K562 (cell line): ENCODE results near the gene PPP1R12B. TPM values are rescaled to one million over a fixed set of nuclear protein-coding genes. Genes with fewer than 3 reads are reported as not detected.

ENCODE experiments used
- ATAC-seq: fragments of 200-7000 bp; cut with Tn5 transposase; 3 replicates; pipeline ENCODE4 v1.9.1; 2020; ENCODE audit warnings: moderate library complexity
- BruUV-seq: library from RNA; stranded (reverse); fragments of 400-500 nt; replicated peaks from 2 replicates; lab custom pipeline; 2021; lab: Mats Ljungman, UMichigan
- CTCF ChIA-PET: fragments of 300-600 bp; formaldehyde crosslinking; extraction: SDS; loops from one replicate; lab custom pipeline; 2021; ENCODE audit warnings: low intra/inter-chr PET ratio; lab: Yijun Ruan, JAX
- POLR2A ChIA-PET: fragments of 300-600, 350-650 bp; sonication (Branson Sonifier 250); formaldehyde crosslinking; extraction: SDS; loops from one replicate; lab custom pipeline; 2021; ENCODE audit warnings: antibody characterized with exemption, inconsistent platforms; lab: Yijun Ruan, JAX
- DNase-seq, 4 experiments: peaks; one replicate each; pipeline versions ENCODE4 v3.0.0 to v3.0.0-alpha.2; 2011 to 2018; ENCODE audit warnings: low spot score in 3 of 4, mixed read lengths in 3 of 4; ENCODE audit errors: extremely low read depth in 1 of 4
- FAIRE-seq: peaks from 2 replicates; lab custom pipeline; 2011; peaks lifted over from hg19 to GRCh38; lab: Jason Lieb, UNC
- H2AFZ ChIP-seq: 2 replicates; pipeline ENCODE4 v1.6.0; 2011; ENCODE audit warnings: low read depth, low read length, control low read depth, inconsistent platforms
- H3K27ac ChIP-seq: fragments of 200-600 bp; 3 replicates; pipeline ENCODE4 v1.8.0; 2011; ENCODE audit warnings: low read depth, mild to moderate bottlenecking, control low read depth, inconsistent platforms, low read length, moderate library complexity, mixed read lengths; ENCODE audit errors: extremely low read depth
- H3K27me3 ChIP-seq, 2 experiments: fragments of 300-600 bp in 1 of 2; 2 replicates in 1 of 2; 3 replicates in 1 of 2; pipeline versions ENCODE4 v1.6.0 to v1.8.0; 2011; ENCODE audit warnings: inconsistent platforms in 2 of 2, low read length in 2 of 2, mild to moderate bottlenecking in 1 of 2, mixed read lengths in 1 of 2, moderate library complexity in 1 of 2; ENCODE audit not compliant: control insufficient read depth in 2 of 2, insufficient read depth in 2 of 2
- H3K36me3 ChIP-seq: fragments of 300-600 bp; 3 replicates; pipeline ENCODE4 v1.8.0; 2011; ENCODE audit warnings: mild to moderate bottlenecking, low read length, inconsistent platforms; ENCODE audit not compliant: control insufficient read depth, insufficient read depth
- H3K4me1 ChIP-seq, 2 experiments: fragments of 200-600 bp in 1 of 2; replicated peaks in 1 of 2; 2 replicates in 1 of 2; 3 replicates in 1 of 2; pipeline versions ENCODE4 v1.5.1 to v1.8.0; 2011; ENCODE audit warnings: inconsistent platforms in 2 of 2, low read length in 2 of 2, mild to moderate bottlenecking in 1 of 2, mixed read lengths in 1 of 2, moderate library complexity in 1 of 2; ENCODE audit not compliant: control insufficient read depth in 2 of 2, insufficient read depth in 2 of 2
- H3K4me2 ChIP-seq: 2 replicates; pipeline ENCODE4 v1.6.1; 2011; ENCODE audit warnings: low read length, control low read depth, inconsistent platforms, mixed read lengths; ENCODE audit not compliant: insufficient read depth
- H3K4me3 ChIP-seq: fragments of 200-600 bp; sonication (generic), shearing (Covaris generic); 2 replicates; pipeline ENCODE4 v1.5.1; 2016; ENCODE audit warnings: control low read depth, inconsistent platforms
- H3K79me2 ChIP-seq: fragments of 200-600 bp; 3 replicates; pipeline ENCODE4 v1.8.0; 2011; ENCODE audit warnings: low read length, inconsistent platforms; ENCODE audit not compliant: control insufficient read depth, insufficient read depth
- H3K9ac ChIP-seq, 2 experiments: 2 replicates each; pipeline versions ENCODE4 v1.6.0 to v1.6.1; 2011; ENCODE audit warnings: low read depth in 2 of 2, low read length in 2 of 2, control low read depth in 1 of 2, inconsistent platforms in 1 of 2, mild to moderate bottlenecking in 1 of 2, mixed read lengths in 1 of 2; ENCODE audit not compliant: insufficient read depth in 1 of 2
- H3K9me1 ChIP-seq: one replicate; pipeline ENCODE4 v1.6.0; 2011; ENCODE audit warnings: inconsistent platforms, mild to moderate bottlenecking, low read length, moderate library complexity; ENCODE audit not compliant: control insufficient read depth, insufficient read depth
- H3K9me3 ChIP-seq: replicated peaks from 2 replicates; pipeline ENCODE4 v1.5.1; 2011; ENCODE audit warnings: low read depth, low read length, inconsistent platforms; ENCODE audit not compliant: control insufficient read depth, insufficient read depth
- H4K20me1 ChIP-seq: replicated peaks from 2 replicates; pipeline ENCODE4 v1.6.1; 2011; ENCODE audit warnings: low read length, inconsistent platforms, mixed read lengths; ENCODE audit not compliant: control insufficient read depth, insufficient read depth
- ARNT ChIP-seq, 2 experiments: fragments of 450-650 bp; IDR thresholded peaks; 2 replicates each; pipeline ENCODE4 v1.6.1; 2016; ENCODE audit warnings: mild to moderate bottlenecking in 1 of 2
- CTBP1 ChIP-seq: fragments of 450-650 bp; IDR thresholded peaks from 2 replicates; pipeline ENCODE4 v1.6.1; 2016; ENCODE audit warnings: borderline replicate concordance
- EP300 ChIP-seq: IDR thresholded peaks from 2 replicates; pipeline ENCODE4 v1.6.1; 2012; ENCODE audit warnings: low read length, improper control_type of control experiment
- FOXJ2 ChIP-seq: fragments of 200-800 bp; sonication (Bioruptor generic); IDR thresholded peaks from 2 replicates; pipeline ENCODE4 v1.6.1; 2016; ENCODE audit warnings: missing genetic modification characterization, missing compliant biosample characterization
- RBM39 ChIP-seq: fragments of 200-400 bp; formaldehyde crosslinking; optimal IDR thresholded peaks from 2 replicates; pipeline ENCODE3; 2018; ENCODE audit warnings: low read depth, low read length
- SOX6 ChIP-seq: fragments of 450-650 bp; IDR thresholded peaks from 2 replicates; pipeline ENCODE4 v1.6.1; 2014; ENCODE audit warnings: mild to moderate bottlenecking
- ZNF212 ChIP-seq: fragments of 450-650 bp; formaldehyde crosslinking; IDR thresholded peaks from 2 replicates; pipeline ENCODE4 v1.4.0; 2020; ENCODE audit warnings: mild to moderate bottlenecking
- ZNF76 ChIP-seq: fragments of 250-450 bp; sonication (Bioruptor Pico); IDR thresholded peaks from 2 replicates; pipeline ENCODE4 v1.4.0; 2020; ENCODE audit warnings: mild to moderate bottlenecking, moderate library complexity, borderline replicate concordance
- WGBS: fragments of 100-300 bp; shearing (Covaris generic); methylation state at CpG from one replicate; pipeline ENCODE4 v1.1.6; 2016; ENCODE audit warnings: low coverage, mixed read lengths; ENCODE audit not compliant: insufficient coverage; ENCODE audit errors: missing lambda C conversion rate; 5-methylcytosine and 5-hydroxymethylcytosine counted together
- in situ Hi-C: fragments of 300-500 bp; cut with MboI; formaldehyde crosslinking; loops from 4 replicates; pipeline ENCODE4 v1.15.0; 2018; ENCODE audit warnings: inconsistent platforms, mixed read lengths
- intact Hi-C: fragments of 100-400 bp; cut with micrococcal nuclease; formaldehyde crosslinking; loops from 2 replicates; pipeline ENCODE4 v1.14.2; 2022
- polyA plus RNA-seq, 8 experiments: library from polyadenylated mRNA; depleted of rRNA in 4 of 8; stranded (reverse) in 5 of 8; unstranded in 3 of 8; fragments of >200 nt; fragmentation: Nextera tagmentation in 2 of 8; fragmentation: Illumina TruSeq in 1 of 8; extraction: Ambion mirVana in 2 of 8; extraction: Trizol in 1 of 8; gene quantifications; 2 replicates each; pipeline versions ENCODE4 v1.2.1 to v1.2.3, GENCODE V29; 2011 to 2014; ENCODE audit warnings: inconsistent platforms in 1 of 8, missing spikeins in 1 of 8
- total RNA-seq, 7 experiments: library from RNA; depleted of rRNA in 6 of 7; stranded (reverse); fragments of >200 nt in 6 of 7; fragmentation: Illumina TruSeq in 2 of 7; extraction: Trizol in 2 of 7; gene quantifications; 2 replicates each; pipeline versions ENCODE4 v1.2.1 to v1.2.3, GENCODE V29; 2011 to 2021; ENCODE audit warnings: low replicate concordance in 1 of 7
- TF ChIP-seq, protein P1 (sequence below): sonication (generic); IDR thresholded peaks from 2 replicates; pipeline ENCODE4 v1.6.1; 2016
- TF ChIP-seq, protein P2 (sequence below): fragments of 200-800 bp; sonication (Bioruptor generic); IDR thresholded peaks from 2 replicates; pipeline ENCODE4 v1.6.1; 2017; ENCODE audit warnings: missing genetic modification characterization, missing compliant biosample characterization

Gene PPP1R12B
- total and polyA plus RNA-seq, 9 of the 15 experiments (the other 6 are each of a cell fraction or from before 2014, with no cell fraction given): 0.73 to 16.9 (median 13.6) TPM

DNA sequence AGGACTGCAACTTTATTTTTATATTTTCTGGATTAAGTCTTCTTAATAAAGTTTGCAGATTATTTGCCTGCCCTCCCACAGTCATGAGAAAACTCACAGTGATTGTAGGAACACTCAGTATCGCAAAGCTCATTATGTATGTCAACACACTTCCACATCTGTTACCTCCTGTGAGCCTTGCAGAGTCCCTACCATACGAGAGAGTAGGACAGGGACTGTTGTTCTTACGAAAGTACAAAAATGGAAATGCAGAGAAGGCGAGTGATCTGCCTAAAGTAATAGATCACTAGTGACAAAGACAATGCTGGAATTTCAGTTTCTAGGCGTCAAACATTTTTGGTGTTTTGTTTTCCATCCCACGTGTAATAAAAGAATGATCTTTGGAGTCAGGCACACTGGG is 230.1 kb downstream of the PPP1R12B start:
- Histone ChIP-seq H4K20me1 (no peaks in the 10 kb centered on the region), H3K4me2 (no peak overlapping the region), H2AFZ (no peak overlapping the region), H3K4me1 (peaks cover 0 to 10% of the 10 kb centered on the region in 2 experiments; a peak in 2 of 5 replicates), H3K36me3 (peaks cover 14% of the 10 kb centered on the region; the same call in 1 of the 3 replicates), H3K9me1 (no peaks in the 10 kb centered on the region), H3K9ac (no peak overlapping the region), H3K9me3 (no peaks in the 10 kb centered on the region), H3K79me2 (no peaks in the 10 kb centered on the region), H3K4me3 (no peak overlapping the region), H3K27me3 (no peaks in the 10 kb centered on the region), H3K27ac (no peak overlapping the region)
- 71% methylated on average over 6 of the region's 6 CpGs for WGBS
- ChIA-PET POLR2A (interaction anchor here (0.9 kb wide), 1 partner anchor 9 kb away, joined by 3 read pairs; no protein-coding TSS in a partner anchor), CTCF (no interaction called here)
- no peak for FAIRE-seq
- intact Hi-C loops: loop anchor here (5.0 kb wide), 1 partner anchor 139 kb away; no protein-coding TSS in a partner anchor
- no peak for ATAC-seq
- TF ChIP-seq ARNT (IDR thresholded peaks at IDR 0.05): no peak
- TF ChIP-seq ZNF212 (CRISPR knock-in tag): no peak
- TF ChIP-seq CTBP1: no peak
- TF ChIP-seq SOX6: no peak
- TF ChIP-seq EP300: no peak
- TF ChIP-seq, protein P1, sequence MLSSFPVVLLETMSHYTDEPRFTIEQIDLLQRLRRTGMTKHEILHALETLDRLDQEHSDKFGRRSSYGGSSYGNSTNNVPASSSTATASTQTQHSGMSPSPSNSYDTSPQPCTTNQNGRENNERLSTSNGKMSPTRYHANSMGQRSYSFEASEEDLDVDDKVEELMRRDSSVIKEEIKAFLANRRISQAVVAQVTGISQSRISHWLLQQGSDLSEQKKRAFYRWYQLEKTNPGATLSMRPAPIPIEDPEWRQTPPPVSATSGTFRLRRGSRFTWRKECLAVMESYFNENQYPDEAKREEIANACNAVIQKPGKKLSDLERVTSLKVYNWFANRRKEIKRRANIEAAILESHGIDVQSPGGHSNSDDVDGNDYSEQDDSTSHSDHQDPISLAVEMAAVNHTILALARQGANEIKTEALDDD: no peak
- TF ChIP-seq, protein P2, sequence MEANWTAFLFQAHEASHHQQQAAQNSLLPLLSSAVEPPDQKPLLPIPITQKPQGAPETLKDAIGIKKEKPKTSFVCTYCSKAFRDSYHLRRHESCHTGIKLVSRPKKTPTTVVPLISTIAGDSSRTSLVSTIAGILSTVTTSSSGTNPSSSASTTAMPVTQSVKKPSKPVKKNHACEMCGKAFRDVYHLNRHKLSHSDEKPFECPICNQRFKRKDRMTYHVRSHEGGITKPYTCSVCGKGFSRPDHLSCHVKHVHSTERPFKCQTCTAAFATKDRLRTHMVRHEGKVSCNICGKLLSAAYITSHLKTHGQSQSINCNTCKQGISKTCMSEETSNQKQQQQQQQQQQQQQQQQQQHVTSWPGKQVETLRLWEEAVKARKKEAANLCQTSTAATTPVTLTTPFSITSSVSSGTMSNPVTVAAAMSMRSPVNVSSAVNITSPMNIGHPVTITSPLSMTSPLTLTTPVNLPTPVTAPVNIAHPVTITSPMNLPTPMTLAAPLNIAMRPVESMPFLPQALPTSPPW (CRISPR knock-in tag): no peak
- TF ChIP-seq ZNF76 (CRISPR knock-in tag): no peak
- no peak for TF ChIP-seq FOXJ2
- no peak for TF ChIP-seq RBM39
- DNase-seq: no peak
- BruUV-seq: no TSS peak
- in situ Hi-C loops: no loop called here
